ENCODE data around the gene MAML2.

- TF ChIP-seq, protein P1, sequence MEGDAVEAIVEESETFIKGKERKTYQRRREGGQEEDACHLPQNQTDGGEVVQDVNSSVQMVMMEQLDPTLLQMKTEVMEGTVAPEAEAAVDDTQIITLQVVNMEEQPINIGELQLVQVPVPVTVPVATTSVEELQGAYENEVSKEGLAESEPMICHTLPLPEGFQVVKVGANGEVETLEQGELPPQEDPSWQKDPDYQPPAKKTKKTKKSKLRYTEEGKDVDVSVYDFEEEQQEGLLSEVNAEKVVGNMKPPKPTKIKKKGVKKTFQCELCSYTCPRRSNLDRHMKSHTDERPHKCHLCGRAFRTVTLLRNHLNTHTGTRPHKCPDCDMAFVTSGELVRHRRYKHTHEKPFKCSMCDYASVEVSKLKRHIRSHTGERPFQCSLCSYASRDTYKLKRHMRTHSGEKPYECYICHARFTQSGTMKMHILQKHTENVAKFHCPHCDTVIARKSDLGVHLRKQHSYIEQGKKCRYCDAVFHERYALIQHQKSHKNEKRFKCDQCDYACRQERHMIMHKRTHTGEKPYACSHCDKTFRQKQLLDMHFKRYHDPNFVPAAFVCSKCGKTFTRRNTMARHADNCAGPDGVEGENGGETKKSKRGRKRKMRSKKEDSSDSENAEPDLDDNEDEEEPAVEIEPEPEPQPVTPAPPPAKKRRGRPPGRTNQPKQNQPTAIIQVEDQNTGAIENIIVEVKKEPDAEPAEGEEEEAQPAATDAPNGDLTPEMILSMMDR (conservative IDR thresholded peaks at IDR 0.05), result no peak
- no peak for TF ChIP-seq ZFX (IDR thresholded peaks at IDR 0.05)
Observed at GRCh38 chr11:96326959-96327358, 16.0 kb downstream of the MAML2 start.

All from C4-2B (cell line).